HG03064 (cell line): Measurements from ENCODE around the gene DPYSL5.

Experiments
- ATAC-seq: cut with Tn5 transposase; IDR thresholded peaks from one replicate; pipeline ENCODE4 v1.9.1; 2021; ENCODE audit warnings: low read depth; ENCODE audit not compliant: unreplicated experiment

DPYSL5 gene

DNA sequence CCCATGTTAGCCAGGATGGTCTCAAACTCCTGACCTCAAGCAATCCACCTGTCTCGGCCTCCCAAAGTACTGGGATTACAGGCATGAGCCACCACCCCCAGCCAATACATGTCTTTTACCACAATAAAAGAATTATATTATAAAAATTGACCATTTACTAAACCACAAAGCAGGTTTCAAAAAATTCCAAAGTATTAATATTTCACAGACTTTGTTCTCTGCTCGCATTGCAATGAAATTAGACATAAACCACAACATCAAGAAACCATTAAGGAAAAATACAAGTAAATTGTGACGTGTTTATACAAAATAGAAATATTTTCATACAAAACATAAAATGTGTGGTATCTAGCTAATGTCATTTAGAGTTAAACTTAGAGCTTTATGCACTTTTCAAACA, 109.1 kb downstream of the DPYSL5 start:
- ATAC-seq: no peak

DNA sequence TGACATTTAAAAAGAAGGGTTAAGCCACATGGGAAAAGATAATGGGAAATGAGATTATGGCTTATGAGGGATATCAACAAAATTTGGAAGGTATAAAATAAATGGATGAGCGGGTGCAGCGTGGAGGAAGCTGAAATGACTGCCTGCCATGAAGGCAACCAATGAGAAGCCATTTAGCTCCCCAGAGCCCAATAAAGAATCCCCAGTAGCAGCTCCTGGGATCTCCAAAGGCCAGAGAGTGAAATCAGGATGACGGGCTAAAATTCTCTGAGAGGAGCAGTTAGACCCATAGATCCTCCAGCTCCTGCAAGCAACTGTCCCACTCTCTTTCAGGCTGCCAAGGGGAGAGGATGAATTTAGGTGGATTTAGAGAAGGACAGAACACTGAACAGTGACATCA, 109.6 kb downstream of the DPYSL5 start:
- ATAC-seq: no peak

- ATAC-seq: no peak
These were observed 111.4 kb downstream of the DPYSL5 start for GRCh38 chr2:26959331-26959730.

- no peak for ATAC-seq
These were observed 116.7 kb downstream of the DPYSL5 start for GRCh38 chr2:26964446-26965130.

- ATAC-seq: no peak
These were observed 120.1 kb downstream of the DPYSL5 start for GRCh38 chr2:26968001-26968400.

DNA sequence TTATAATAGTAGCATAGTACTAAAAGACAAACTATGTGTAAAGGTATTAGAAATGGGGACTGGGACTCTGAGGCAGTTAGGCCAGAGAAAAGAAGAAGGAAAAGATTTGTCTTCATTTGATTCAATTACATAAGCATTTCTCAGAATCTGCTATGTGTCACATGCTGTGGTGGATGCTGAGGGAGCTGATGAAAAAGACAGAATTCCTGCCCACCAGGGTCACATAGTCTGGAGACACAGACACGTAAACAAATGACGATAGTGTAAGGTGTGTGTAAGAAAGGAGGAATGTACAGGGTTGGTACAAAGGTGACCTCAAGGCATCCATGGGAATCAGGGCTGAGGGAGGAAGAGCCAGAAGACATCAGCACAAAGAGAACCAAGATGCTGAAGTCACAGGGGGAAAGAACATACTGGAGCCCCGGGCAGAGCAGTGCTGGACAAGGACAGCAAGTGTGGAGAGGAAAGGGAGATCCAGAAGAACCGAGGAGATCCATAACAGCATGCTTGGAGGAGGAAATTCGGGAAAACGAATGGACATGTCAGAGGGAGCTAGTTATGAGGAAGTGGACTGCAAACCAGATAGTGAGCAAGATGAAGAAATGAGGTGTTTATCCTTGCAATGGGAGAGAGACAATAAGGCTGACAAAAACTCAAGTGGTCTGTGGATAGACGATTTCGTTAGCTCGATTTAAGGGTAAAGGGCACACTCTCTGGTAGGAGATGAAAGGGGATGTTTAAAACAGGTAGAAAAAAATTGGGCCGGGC, 121.3 kb downstream of the DPYSL5 start:
- no peak for ATAC-seq

DNA sequence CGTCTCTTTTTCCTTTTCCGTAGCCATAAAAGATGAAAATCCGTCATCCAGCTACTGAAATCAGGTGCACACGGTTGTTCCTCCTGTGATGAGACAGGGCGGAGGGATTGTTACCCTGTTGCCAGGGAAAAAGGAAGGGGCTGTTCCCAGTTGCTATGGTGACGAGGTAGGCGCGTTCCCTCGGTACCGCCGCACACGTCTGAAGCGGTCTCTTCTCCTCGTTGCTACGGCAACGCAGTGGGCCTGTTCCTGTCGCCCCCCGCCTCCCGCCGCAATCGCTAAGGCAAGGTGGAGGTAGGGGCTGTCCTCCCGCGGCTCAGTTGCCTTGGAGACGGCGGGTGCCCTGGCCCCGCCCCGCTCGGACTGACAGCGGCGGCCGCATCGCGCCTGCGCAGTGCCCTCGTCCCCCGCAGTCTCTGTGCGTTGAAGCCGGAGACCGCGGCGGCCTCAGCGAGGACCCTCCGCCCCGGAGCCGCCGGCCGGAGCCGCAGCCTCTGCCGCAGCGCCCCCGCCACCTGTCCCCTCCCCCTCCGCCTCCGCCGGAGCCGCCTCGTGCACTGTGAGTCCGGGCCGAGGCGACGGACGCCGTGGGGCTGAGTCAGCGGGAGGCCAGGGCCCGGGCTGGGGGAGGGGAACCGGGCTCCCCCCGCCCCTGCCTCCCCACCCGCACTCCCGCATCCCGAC, 122.5 kb downstream of the DPYSL5 start, which contains the start of gene MAPRE3:
TSS of gene MAPRE3 (plus strand) at position 394 of the 684 bp plus-strand sequence. CDS start 51,582 bp downstream, outside the sequence.
- ATAC-seq: peak; percentile 75

DNA sequence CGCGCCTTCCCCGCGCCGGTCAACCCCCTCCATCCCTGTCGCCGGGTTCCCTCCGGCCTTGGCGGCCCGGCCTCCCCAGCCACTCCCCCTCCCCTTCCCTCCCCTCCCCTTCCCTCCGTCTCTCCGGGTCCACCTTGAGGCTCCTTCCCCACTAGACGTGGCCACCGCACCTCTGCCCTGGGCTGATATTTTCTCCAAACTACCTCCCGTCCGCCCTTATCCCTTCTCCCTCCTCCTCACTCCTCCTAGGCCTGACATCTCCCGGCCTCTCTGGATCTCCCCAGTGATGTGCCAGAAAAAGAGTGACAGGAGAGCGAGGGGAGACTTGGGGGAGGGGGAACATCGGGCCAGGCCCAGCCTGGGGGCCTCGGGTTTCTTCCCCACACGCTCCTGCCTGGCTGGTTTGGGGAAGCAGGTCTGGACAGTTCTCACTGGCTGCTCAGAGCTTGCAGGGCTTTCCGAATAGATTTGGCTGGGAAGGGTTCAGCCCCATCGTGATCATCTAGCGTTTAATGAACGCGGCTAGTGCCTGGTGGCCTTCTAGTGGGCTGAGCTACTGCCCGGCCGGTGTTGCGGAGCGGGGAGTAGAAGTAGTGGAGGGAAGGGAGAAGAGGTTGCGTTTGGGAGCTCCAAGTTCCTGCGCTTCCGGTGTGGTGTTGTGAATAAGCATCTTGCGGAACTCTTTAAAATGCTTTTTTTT, 123.1 kb downstream of the DPYSL5 start:
- ATAC-seq: no peak

DNA sequence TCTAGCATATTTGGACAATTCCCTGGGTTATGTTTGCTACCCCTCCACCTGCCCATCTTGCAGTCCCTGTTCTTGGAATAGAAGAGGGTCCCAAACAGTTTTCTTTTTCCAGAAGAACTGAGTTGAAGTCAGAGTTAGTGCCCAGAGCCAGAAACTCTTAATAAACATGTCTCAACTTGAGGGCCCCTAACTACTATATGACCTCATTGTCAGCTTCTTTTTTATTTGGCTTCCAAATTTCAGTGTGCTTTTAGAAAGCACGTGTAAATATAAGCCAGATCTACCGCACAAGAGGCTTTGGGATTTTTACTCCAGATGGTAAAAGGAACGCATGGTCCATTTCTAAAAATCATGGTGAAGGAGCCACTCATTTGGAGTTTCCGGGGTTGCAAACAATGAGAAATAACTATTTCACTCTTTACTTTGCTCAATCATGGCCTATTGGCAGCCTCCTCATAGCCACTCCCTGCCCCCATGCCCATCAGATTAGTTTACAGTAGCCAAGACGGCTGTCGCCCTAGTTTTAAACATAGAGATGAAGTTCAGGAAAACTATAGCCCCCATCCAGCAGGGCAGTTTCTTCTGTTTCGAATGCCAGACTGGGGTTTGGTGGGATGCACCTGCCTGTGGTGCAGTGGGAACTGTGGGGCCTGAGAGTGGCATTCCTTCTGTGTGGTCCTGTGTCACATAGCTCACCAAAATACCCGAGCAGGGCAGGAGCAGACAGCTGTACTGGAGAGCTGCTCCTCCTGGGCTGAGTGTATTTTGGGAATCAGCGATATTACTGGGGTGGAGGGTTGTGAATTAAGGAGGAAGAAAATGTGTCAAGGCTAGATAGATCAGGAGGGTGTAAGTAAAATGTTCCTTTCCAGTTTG, 124.2 kb downstream of the DPYSL5 start:
- ATAC-seq: no peak

- ATAC-seq: no peak
These were observed 126.4 kb downstream of the DPYSL5 start for GRCh38 chr2:26974352-26974751.

DNA sequence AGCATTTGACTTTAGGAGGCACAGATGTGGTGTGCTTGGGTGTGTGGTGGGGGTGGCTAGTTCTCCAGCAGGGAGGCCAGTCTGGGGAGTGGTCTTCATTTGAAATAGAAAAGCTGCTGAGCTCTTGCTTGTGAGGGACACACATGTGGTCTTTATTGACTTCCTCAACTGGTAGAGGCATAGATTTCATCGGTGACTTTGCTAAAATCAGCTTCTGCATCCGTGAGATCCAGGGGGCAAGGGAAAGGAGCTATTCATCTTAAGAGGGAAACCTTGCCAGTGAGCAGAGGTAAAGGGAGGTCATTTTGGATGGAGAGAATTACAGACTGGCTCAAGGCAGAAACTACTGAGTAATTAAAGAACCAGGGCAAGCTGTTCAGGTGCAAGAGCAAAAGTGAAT, 127.2 kb downstream of the DPYSL5 start:
- no peak for ATAC-seq

DNA sequence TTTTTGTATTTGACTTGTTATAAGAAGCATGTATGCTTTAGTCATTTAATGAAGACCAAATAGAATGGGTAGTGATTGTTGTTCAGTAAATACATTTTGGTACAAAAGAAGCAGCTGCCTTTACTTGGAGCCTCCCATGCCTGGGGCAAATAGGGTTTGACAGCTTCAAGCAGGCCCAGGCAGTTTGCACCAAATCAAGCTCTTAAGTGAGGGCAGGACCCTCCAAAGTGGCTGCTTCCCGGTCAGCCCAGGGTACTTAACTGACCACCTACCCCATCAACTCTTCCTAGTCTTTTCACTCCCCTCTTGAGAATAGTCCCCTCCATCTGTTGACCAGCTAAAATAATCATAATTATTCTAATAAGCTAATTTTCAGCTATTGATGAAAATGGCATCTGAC, 127.7 kb downstream of the DPYSL5 start:
- ATAC-seq: no peak

- no peak for ATAC-seq
These were observed 128.3 kb downstream of the DPYSL5 start for GRCh38 chr2:26976237-26976636.

GRCh38 chr2:26977012-26977411, 129.1 kb downstream of the DPYSL5 start:
- no peak for ATAC-seq

- ATAC-seq: no peak
These were observed 130.2 kb downstream of the DPYSL5 start for GRCh38 chr2:26978061-26978596.

DNA sequence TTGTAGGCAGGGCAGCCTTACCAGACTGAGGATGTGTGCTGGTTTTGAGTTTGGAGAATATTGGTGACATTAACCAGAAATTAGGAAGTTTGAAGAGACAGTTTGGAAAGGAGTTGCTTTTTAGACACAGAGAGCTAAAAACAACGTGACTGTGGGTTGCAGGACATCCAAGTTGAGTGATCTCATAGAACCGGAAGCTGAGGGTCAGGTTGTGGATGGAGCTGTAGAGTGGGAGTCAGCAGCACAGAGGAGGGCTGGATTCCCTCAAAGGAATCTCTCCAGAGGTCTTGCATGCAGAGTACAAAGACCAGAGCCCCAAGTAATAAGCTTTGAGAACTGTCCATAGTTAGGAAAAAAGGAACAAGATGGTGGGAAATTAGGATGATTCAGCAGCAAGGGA, 131.8 kb downstream of the DPYSL5 start:
- no peak for ATAC-seq

DNA sequence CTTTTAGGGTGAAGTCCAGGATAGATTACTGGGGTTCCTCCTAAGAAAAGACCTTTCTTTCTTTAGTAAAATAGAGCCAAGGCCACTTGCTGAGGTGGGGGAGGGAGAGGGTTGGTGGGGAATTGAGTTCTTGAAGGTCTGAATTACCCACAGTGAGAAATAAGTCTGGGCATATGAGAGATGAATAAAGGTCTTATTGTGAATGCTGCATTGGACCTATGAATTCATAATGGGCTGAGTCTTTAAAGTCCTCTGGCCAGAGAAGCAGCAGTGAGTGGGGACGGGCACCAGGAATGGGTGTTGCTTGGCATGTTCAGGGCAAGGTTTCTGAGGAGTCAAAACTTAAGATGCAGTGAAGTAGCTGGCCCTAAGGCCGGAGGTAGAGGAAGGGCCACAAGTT, 133.0 kb downstream of the DPYSL5 start:
- ATAC-seq: no peak

GRCh38 chr2:26982102-26982742, 134.3 kb downstream of the DPYSL5 start:
- no peak for ATAC-seq

DNA sequence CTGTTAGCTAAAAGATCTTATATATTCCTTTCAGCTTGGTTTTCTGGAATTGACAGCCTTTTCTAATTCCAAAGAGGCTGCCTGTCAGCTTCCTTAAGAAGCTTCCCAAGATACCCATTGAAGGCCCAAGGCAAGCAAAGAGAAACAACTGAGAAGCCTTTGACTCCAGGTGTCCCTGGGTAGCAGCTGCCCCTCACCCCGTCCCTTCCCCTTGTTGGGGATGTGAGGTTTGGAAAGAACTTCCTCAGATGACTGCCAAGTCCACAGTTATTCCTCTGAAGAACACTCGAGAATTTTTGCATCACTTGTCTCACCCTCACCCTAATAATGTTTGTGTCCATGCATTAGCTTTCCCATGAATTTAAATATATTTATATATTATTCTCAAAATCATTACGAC, 135.8 kb downstream of the DPYSL5 start:
- no peak for ATAC-seq
